IMR-90 (cell line): ENCODE data around the gene AGAP1. TPM values are rescaled to one million over a fixed set of nuclear protein-coding genes. Genes with fewer than 3 reads are reported as not detected.

Source experiments
- ATAC-seq: fragments of 200-7000 bp; cut with Tn5 transposase; 2 replicates; pipeline ENCODE4 v1.9.1; 2020; ENCODE audit warnings: low read depth, mild to moderate bottlenecking, moderate library complexity
- BruUV-seq: library from RNA; stranded (reverse); fragments of 400-500 nt; replicated peaks from 2 replicates; lab custom pipeline; 2021; lab: Mats Ljungman, UMichigan
- CTCF ChIA-PET: fragments of 300-600 bp; formaldehyde crosslinking; extraction: SDS; loops from one replicate; lab custom pipeline; 2021; ENCODE audit warnings: antibody characterized with exemption; lab: Yijun Ruan, JAX
- POLR2A ChIA-PET: fragments of 300-600 bp; sonication (Branson Sonifier 250); formaldehyde crosslinking; loops from one replicate; lab custom pipeline; 2022; ENCODE audit warnings: antibody characterized with exemption; ENCODE audit not compliant: unreplicated experiment; lab: Charles Lee
- DNase-seq: peaks from one replicate; pipeline ENCODE4 v3.0.0; 2013
- H2AFZ ChIP-seq: replicated peaks from 2 replicates; pipeline ENCODE3; 2013; ENCODE audit warnings: low read length, mild to moderate bottlenecking; ENCODE audit not compliant: poor library complexity
- H2AK5ac ChIP-seq: 2 replicates; pipeline ENCODE4 v1.6.1; 2013; ENCODE audit warnings: low read depth, low read length, inconsistent platforms
- H2AK9ac ChIP-seq: replicated peaks from 2 replicates; pipeline ENCODE3; 2013; ENCODE audit warnings: mild to moderate bottlenecking, low read depth, low read length, moderate library complexity; ENCODE audit not compliant: poor library complexity
- H2BK120ac ChIP-seq: 2 replicates; pipeline ENCODE4 v1.6.1; 2013; ENCODE audit warnings: low read depth, low read length, inconsistent platforms
- H2BK15ac ChIP-seq: 3 replicates; pipeline ENCODE4 v1.6.1; 2013; ENCODE audit warnings: low read depth, low read length, inconsistent platforms
- H2BK20ac ChIP-seq: 2 replicates; pipeline ENCODE4 v1.6.1; 2013; ENCODE audit warnings: low read depth, mild to moderate bottlenecking, inconsistent platforms, low read length, moderate library complexity
- H2BK5ac ChIP-seq: 2 replicates; pipeline ENCODE4 v1.6.1; 2013; ENCODE audit warnings: mild to moderate bottlenecking, low read depth, low read length, inconsistent platforms; ENCODE audit not compliant: poor library complexity, severe bottlenecking
- H3K14ac ChIP-seq: replicated peaks from 2 replicates; pipeline ENCODE4 v1.6.1; 2013; ENCODE audit warnings: low read depth, low read length, inconsistent platforms
- H3K18ac ChIP-seq: 2 replicates; pipeline ENCODE4 v1.6.1; 2013; ENCODE audit warnings: low read depth, low read length, control low read depth
- H3K23ac ChIP-seq: 2 replicates; pipeline ENCODE4 v1.6.1; 2013; ENCODE audit warnings: low read depth, low read length, inconsistent platforms
- H3K27ac ChIP-seq: 2 replicates; pipeline ENCODE4 v1.5.1; 2013; ENCODE audit warnings: mild to moderate bottlenecking, control low read depth, low read length; ENCODE audit not compliant: insufficient read depth
- H3K27me3 ChIP-seq: 2 replicates; pipeline ENCODE4 v1.6.1; 2013; ENCODE audit warnings: low read length; ENCODE audit not compliant: control insufficient read depth, insufficient read depth
- H3K36me3 ChIP-seq: 2 replicates; pipeline ENCODE4 v1.6.1; 2013; ENCODE audit warnings: low read length, mixed read lengths; ENCODE audit not compliant: control insufficient read depth, insufficient read depth
- H3K4ac ChIP-seq: 2 replicates; pipeline ENCODE4 v1.6.1; 2013; ENCODE audit warnings: low read depth, low read length, inconsistent platforms
- H3K4me1 ChIP-seq: 2 replicates; pipeline ENCODE4 v1.6.1; 2013; ENCODE audit warnings: low read length, mixed read lengths; ENCODE audit not compliant: control insufficient read depth, insufficient read depth
- H3K4me2 ChIP-seq: 2 replicates; pipeline ENCODE4 v1.6.1; 2013; ENCODE audit warnings: low read depth, mild to moderate bottlenecking, control low read depth, low read length, moderate library complexity
- H3K4me3 ChIP-seq: 2 replicates; pipeline ENCODE4 v1.5.1; 2013; ENCODE audit warnings: low read depth, mild to moderate bottlenecking, control low read depth, low read length, moderate library complexity; ENCODE audit not compliant: insufficient read depth
- H3K56ac ChIP-seq: 2 replicates; pipeline ENCODE4 v1.6.1; 2013; ENCODE audit warnings: low read length, inconsistent platforms; ENCODE audit not compliant: insufficient read depth; ENCODE audit errors: extremely low read depth
- H3K79me1 ChIP-seq, 2 experiments: 2 replicates each; pipeline ENCODE4 v1.6.1; 2013; ENCODE audit warnings: low read length in 2 of 2, inconsistent platforms in 1 of 2, low read depth in 1 of 2
- H3K9ac ChIP-seq: 2 replicates; pipeline ENCODE4 v1.6.1; 2013; ENCODE audit warnings: low read depth, low read length, control low read depth
- H3K9me1 ChIP-seq: 2 replicates; pipeline ENCODE4 v1.6.1; 2013; ENCODE audit warnings: low read length, inconsistent platforms; ENCODE audit not compliant: insufficient read depth
- H3K9me3 ChIP-seq: 2 replicates; pipeline ENCODE4 v1.6.1; 2013; ENCODE audit warnings: low read length; ENCODE audit not compliant: control insufficient read depth, insufficient read depth
- H4K20me1 ChIP-seq: 2 replicates; pipeline ENCODE4 v1.6.1; 2013; ENCODE audit warnings: low read length, inconsistent platforms; ENCODE audit not compliant: insufficient read depth
- H4K5ac ChIP-seq: 2 replicates; pipeline ENCODE4 v1.6.1; 2013; ENCODE audit warnings: mild to moderate bottlenecking, low read depth, low read length, control low read depth
- H4K8ac ChIP-seq, 2 experiments: 2 replicates each; pipeline ENCODE4 v1.6.1; 2013; ENCODE audit warnings: low read depth in 2 of 2, low read length in 2 of 2, control low read depth in 1 of 2, inconsistent platforms in 1 of 2
- H4K91ac ChIP-seq: 2 replicates; pipeline ENCODE4 v1.6.1; 2013; ENCODE audit warnings: low read depth, low read length, inconsistent platforms; ENCODE audit not compliant: insufficient read depth
- CEBPB ChIP-seq: IDR thresholded peaks from 2 replicates; pipeline ENCODE4 v1.6.1; 2012; ENCODE audit warnings: low read depth, low read length, improper control_type of control experiment
- CHD1 ChIP-seq: IDR thresholded peaks from 2 replicates; pipeline ENCODE4 v1.6.1; 2012; ENCODE audit warnings: low read depth, low read length, improper control_type of control experiment
- FOS ChIP-seq: fragments of 150-350 bp; IDR thresholded peaks from 2 replicates; pipeline ENCODE4 v1.6.1; 2016; ENCODE audit warnings: low read depth, low read length
- NFE2L2 ChIP-seq: fragments of 150-350 bp; IDR thresholded peaks from 2 replicates; pipeline ENCODE4 v1.6.1; 2016; ENCODE audit warnings: low read depth, mild to moderate bottlenecking, low read length
- POLR2A ChIP-seq: IDR thresholded peaks from 2 replicates; pipeline ENCODE4 v1.6.1; 2012; ENCODE audit warnings: mild to moderate bottlenecking, low read depth, low read length
- WGBS, 2 experiments: methylation state at CpG; one replicate each; pipeline versions ENCODE4 v1.1.5 to v1.1.7; 2013; ENCODE audit warnings: missing lambda C conversion rate in 2 of 2; ENCODE audit not compliant: insufficient read length in 1 of 2; ENCODE audit errors: extremely low coverage in 2 of 2; 5-methylcytosine and 5-hydroxymethylcytosine counted together
- dilution Hi-C: fragments of 300-500 bp; cut with HindIII; formaldehyde crosslinking; loops from one replicate; pipeline ENCODE4 v1.14.3; 2018; ENCODE audit warnings: low sequenced_read_pairs; ENCODE audit not compliant: unreplicated experiment
- in situ Hi-C: fragments of 300-500 bp; cut with MboI; formaldehyde crosslinking; loops from 3 replicates; pipeline ENCODE4 v1.14.3; 2019; ENCODE audit warnings: low sequenced_read_pairs, inconsistent platforms, mixed read lengths
- intact Hi-C: fragments of 100-400 bp; cut with micrococcal nuclease; formaldehyde crosslinking; loops from 2 replicates; pipeline ENCODE4 v1.10.0; 2022
- polyA plus RNA-seq, 3 experiments: library from polyadenylated mRNA; depleted of rRNA; stranded (reverse); fragments of >200 nt; gene quantifications; 2 replicates each; pipeline ENCODE4 v1.2.3, GENCODE V29; 2012; ENCODE audit warnings: low replicate concordance in 1 of 3
- total RNA-seq: library from RNA; depleted of rRNA; stranded (reverse); fragments of >200 nt; gene quantifications from 2 replicates; pipeline ENCODE4 v1.2.3, GENCODE V29; 2012

AGAP1 gene
- total and polyA plus RNA-seq, 2 of the 4 experiments (the other 2 are of a cell fraction) = 15.1 to 16.4 TPM

GRCh38 chr2:235611349-235611748 is 117.5 kb downstream of the AGAP1 start:
- no peak overlapping the region for H2AK9ac ChIP-seq
- H3K23ac ChIP-seq = no peak overlapping the region
- H3K18ac ChIP-seq = no peak overlapping the region
- dilution Hi-C loops (no loop called here), intact Hi-C loops (no loop called here), in situ Hi-C loops (loop anchor here (25.0 kb wide), 1 partner anchor 551 kb away; the partner anchor contains the start of gene GBX2)
- no peak overlapping the region for H3K4ac ChIP-seq
- DNase-seq (no peak), ATAC-seq (no peak)
- no peaks in the 10 kb centered on the region for H3K36me3 ChIP-seq
- no peak overlapping the region for H3K14ac ChIP-seq
- TF ChIP-seq POLR2A (no peak), FOS (no peak), CHD1 (no peak), CEBPB (no peak), NFE2L2 (no peak)
- H3K9ac ChIP-seq = no peak overlapping the region
- H3K27me3 ChIP-seq = no peaks in the 10 kb centered on the region
- no peak overlapping the region for H2AFZ ChIP-seq
- H3K56ac ChIP-seq = no peak overlapping the region
- H2BK5ac ChIP-seq = no peak overlapping the region
- ChIA-PET CTCF (no interaction called here), POLR2A (no interaction called here)
- no TSS peak for BruUV-seq
- H3K79me1 ChIP-seq = peaks cover 25 to 72% of the 10 kb centered on the region in 2 experiments
- H2BK15ac ChIP-seq = no peak overlapping the region
- H2BK120ac ChIP-seq = no peak overlapping the region
- H4K5ac ChIP-seq = no peak overlapping the region
- H3K4me3 ChIP-seq = no peak overlapping the region
- H2AK5ac ChIP-seq = no peak overlapping the region
- peaks cover 3% of the 10 kb centered on the region; the same call in 1 of the 2 replicates for H3K9me1 ChIP-seq
- no peaks in the 10 kb centered on the region for H3K9me3 ChIP-seq
- no CpG with 5 or more reads among the region's 1 CpG for WGBS, 2 experiments
- H4K8ac ChIP-seq = no peak overlapping the region
- H4K20me1 ChIP-seq = peaks cover 56% of the 10 kb centered on the region
- H3K4me2 ChIP-seq = no peak overlapping the region
- no peak overlapping the region for H3K27ac ChIP-seq
- H3K4me1 ChIP-seq = peaks cover 6% of the 10 kb centered on the region; the same call in 1 of the 2 replicates
- no peak overlapping the region for H2BK20ac ChIP-seq
- H4K91ac ChIP-seq = no peak overlapping the region
